HFF-Myc (cell line): ENCODE measurements around the gene SASH3.

ENCODE experiments used
- DNase-seq: peaks from one replicate; pipeline ENCODE4 v3.0.0-alpha.2; 2011; ENCODE audit warnings: low read depth; ENCODE audit errors: extremely low read depth
- H3K4me3 ChIP-seq: replicated peaks from 2 replicates; pipeline ENCODE4 v1.5.1; 2011; ENCODE audit warnings: low read depth, mild to moderate bottlenecking, control low read depth, low read length
- TF ChIP-seq, protein P1 (sequence below): IDR thresholded peaks from 2 replicates; pipeline ENCODE4 v1.5.1; 2012; ENCODE audit warnings: mild to moderate bottlenecking, low read depth, low read length, control low read depth; ENCODE audit errors: missing control alignments

The SASH3 gene

DNA sequence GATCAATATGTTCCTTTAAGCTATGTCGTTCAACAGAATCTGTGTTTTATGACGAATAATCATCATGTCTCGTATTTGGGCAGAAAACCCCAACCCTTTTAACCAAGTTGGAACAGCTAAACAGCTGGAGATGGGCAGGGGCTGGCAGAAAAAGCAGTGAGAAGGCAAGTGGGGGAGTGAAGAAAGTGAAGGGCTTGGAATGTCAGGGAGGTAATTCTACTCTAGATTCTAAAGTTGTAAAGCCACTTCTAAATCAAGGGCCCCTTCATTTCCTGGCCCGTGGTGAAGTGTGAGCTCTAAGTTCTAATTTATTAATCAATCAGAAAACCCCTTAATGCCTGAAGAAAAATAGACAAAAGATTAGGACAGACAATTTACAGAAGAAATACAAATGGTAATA lies 20.4 kb downstream of the SASH3 start:
- TF ChIP-seq, protein P1, sequence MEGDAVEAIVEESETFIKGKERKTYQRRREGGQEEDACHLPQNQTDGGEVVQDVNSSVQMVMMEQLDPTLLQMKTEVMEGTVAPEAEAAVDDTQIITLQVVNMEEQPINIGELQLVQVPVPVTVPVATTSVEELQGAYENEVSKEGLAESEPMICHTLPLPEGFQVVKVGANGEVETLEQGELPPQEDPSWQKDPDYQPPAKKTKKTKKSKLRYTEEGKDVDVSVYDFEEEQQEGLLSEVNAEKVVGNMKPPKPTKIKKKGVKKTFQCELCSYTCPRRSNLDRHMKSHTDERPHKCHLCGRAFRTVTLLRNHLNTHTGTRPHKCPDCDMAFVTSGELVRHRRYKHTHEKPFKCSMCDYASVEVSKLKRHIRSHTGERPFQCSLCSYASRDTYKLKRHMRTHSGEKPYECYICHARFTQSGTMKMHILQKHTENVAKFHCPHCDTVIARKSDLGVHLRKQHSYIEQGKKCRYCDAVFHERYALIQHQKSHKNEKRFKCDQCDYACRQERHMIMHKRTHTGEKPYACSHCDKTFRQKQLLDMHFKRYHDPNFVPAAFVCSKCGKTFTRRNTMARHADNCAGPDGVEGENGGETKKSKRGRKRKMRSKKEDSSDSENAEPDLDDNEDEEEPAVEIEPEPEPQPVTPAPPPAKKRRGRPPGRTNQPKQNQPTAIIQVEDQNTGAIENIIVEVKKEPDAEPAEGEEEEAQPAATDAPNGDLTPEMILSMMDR: no peak
- DNase-seq: no peak
- no peak overlapping the region for H3K4me3 ChIP-seq

GRCh38 chrX:129802863-129803262 lies 23.1 kb downstream of the SASH3 start:
- TF ChIP-seq, protein P1: no peak
- DNase-seq: no peak
- no peak overlapping the region for H3K4me3 ChIP-seq

DNA sequence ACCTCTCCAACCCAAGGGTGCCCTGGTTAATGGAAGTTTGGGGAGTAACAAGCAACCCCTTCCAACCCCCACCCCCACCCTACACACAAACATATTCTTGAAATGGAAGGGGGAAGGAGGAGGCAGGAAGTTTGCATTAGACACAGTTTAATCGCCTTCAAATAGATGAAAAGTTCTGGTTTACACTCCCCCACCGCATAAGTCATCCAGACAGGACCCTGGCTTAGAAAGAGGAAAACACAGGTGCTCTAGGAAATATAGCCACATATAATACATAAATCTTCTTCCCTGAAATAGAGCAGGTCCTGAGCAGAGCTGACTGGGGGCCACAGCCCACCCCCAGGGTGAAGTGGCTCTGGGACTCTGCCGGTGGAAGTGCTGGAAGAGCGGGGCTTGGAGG lies 25.1 kb downstream of the SASH3 start:
- DNase-seq: no peak
- TF ChIP-seq, protein P1: no peak
- no peak overlapping the region for H3K4me3 ChIP-seq

DNA sequence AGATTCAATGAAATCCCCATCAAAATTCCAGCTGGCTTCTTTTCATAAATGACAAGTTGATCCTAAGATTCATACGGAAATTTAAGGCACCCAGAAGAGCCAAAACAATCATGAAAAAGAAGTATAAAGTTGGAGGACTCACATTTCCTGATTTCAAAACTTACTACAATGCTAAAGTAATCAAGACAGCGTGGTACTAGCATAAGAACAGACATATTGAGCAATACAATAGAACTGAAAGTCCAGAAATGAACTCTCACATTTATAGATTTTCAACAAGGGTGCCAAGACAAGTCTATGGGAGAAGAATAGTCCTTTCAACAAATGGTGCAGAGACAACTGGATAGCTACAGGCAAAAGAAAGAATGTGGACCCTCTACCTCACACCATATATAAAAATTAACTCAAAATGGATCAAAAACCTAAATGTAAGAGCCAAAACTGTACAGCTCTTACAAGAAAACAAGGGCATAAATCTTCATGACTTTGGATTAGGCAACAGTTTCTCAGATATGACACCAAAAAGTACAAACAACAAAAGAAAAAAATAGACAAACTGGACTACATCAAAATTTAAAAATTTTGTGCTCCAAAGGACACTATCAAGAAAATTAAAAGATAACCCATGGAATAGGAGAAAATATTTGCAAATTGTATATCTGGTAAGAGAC lies 28.5 kb downstream of the SASH3 start:
- TF ChIP-seq, protein P1: no peak
- DNase-seq: no peak

DNA sequence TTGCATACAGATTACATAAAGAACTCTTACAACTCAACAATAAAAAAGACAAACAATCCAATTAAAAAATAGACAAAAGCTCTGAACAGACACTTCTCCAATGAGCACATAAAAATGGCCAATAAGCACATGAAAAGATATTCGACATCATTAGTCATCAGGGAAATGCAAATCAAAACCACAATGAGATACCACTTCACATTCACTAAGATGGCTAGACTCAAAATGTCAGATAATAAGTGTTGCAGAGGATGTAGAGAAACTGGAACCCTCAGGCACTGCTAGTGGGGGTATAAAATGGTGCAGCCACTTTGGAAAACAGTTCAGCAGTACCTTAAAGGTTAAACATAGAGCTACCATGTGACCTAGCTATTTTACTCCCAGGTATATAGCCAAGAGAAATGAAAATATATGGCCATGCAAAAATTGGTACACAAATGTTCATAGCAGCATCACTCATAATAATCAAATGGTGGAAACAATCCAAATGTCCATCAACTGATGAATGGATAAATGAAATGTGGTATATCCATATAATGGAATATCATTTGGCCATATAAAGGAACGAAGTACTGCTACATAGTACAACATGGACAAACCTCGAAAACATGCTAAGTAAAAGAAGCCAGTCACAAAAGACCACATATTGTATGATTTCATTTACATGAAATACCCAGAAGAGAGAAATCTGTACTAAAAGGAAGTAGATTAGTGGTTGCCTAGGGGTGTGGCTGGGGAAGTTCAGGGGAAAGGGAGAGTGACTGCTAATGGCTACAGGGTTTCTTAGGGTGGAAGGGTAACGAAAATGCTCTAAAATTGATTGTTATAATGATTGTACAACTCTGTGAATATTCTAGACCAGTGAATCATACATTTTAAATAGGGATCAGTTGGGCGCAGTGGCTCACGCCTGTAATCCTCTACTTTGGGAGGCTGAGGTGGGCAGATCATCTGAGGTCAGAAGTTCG lies 29.4 kb downstream of the SASH3 start:
- no peak overlapping the region for H3K4me3 ChIP-seq
- no peak for DNase-seq

More for the DNA sequence above, 28.5 kb downstream of the SASH3 start:
- H3K4me3 ChIP-seq: no peak overlapping the region

DNA sequence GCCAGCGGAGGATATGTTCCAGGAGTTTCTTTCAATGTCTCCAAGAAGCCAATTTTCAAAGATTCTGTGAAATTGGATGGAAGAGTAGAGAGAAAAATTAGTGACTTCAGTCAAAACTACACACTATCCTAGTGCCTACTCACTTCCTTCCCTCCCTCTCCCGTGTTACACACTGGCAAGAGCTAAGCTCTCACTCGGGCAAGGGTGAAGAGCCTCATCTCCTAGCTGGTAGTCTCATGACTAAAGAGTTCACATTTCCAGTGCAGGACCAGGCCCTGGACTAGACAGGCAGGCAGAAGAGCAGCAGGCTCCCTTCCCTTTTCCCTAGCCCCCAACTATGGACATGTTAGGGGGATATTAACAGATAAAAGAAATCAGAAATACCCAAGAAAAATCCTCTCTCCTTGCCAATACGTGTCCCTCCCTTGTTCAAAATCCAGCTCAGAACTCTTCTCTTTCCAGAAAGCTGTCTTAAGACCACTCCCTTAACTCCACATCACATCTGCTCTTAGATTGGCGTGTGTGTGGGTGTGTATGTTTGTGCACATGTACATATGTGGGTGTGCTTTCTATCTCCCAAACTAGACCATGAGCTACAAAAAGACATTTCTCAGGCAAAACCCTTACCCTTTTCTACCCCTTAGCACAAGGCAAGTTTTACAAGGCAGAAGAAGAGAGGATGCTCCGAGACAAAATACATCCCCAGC lies 34.1 kb downstream of the SASH3 start:
- TF ChIP-seq, protein P1: no peak
- H3K4me3 ChIP-seq: no peak overlapping the region

More for the DNA sequence above, 29.4 kb downstream of the SASH3 start:
- TF ChIP-seq, protein P1: no peak

More for the DNA sequence above, 34.1 kb downstream of the SASH3 start:
- no peak for DNase-seq
